Measurements from ENCODE around the gene SCO2. TPM values are rescaled to one million over a fixed set of nuclear protein-coding genes. Genes with fewer than 3 reads are reported as not detected.

Gene SCO2
- total and polyA plus RNA-seq, 2 of the 13 experiments (the other 11 are each of a cell fraction or from before 2014, with no cell fraction given): 0.32 to 3.7 TPM

GRCh38 chr22:50474710-50475651 lies 50.4 kb downstream of the SCO2 start, which contains the start of gene SBF1 (continued):
- TF ChIP-seq ZHX2 (IDR thresholded peaks at IDR 0.05; ENCODE audit: low read depth): no peak
- TF ChIP-seq ZHX2 (CRISPR knock-in tag; IDR thresholded peaks at IDR 0.05; ENCODE audit: borderline replicate concordance): no peak
- peak; percentile 60 for TF ChIP-seq ZFX (CRISPR knock-in tag; IDR thresholded peaks at IDR 0.05; ENCODE audit: low read depth)
- no peak for TF ChIP-seq NFKB2 (CRISPR knock-in tag; IDR thresholded peaks at IDR 0.05; ENCODE audit: borderline replicate concordance)
- TF ChIP-seq DZIP1 (CRISPR knock-in tag; IDR thresholded peaks at IDR 0.05): no peak
- no peak for TF ChIP-seq NCOR1 (IDR thresholded peaks at IDR 0.05; ENCODE audit: borderline replicate concordance, low read length)
- no peak for TF ChIP-seq RARA (CRISPR knock-in tag; IDR thresholded peaks at IDR 0.05)
- no peak for TF ChIP-seq ZSCAN5A (CRISPR knock-in tag; IDR thresholded peaks at IDR 0.05; ENCODE audit: borderline replicate concordance)
- no peak for TF ChIP-seq ZNF850 (CRISPR knock-in tag; conservative IDR thresholded peaks at IDR 0.05)
- no peak for TF ChIP-seq LRRFIP1 (CRISPR knock-in tag; conservative IDR thresholded peaks at IDR 0.05)
- no peak for TF ChIP-seq HNRNPH1 (optimal IDR thresholded peaks at IDR 0.05; ENCODE audit: low read depth, low read length)
- 0 out of 2 replicates have a peak, but pooled peaks have one; percentile 33 for TF ChIP-seq SNAI1 (CRISPR knock-in tag; IDR thresholded peaks at IDR 0.05; ENCODE audit: borderline replicate concordance)
- no peak for TF ChIP-seq ZBTB37 (CRISPR knock-in tag; IDR thresholded peaks at IDR 0.05)

Measured in HepG2 (cell line).